Heart right ventricle (tissue), 16 donors: ENCODE data around the gene OR6A2. TPM values are rescaled to one million over a fixed set of nuclear protein-coding genes. Genes with fewer than 3 reads are reported as not detected.

ENCODE experiments used
- ATAC-seq, 8 donors: fragments of 200-7000 bp; cut with Tn5 transposase; one replicate each; pipeline ENCODE4 v1.9.1; 2020; ENCODE audit warnings: mild to moderate bottlenecking in 8 of 8, moderate library complexity in 8 of 8, moderate number of reproducible peaks in 1 of 8
- DNase-seq, 2 donors: peaks; one replicate each; pipeline ENCODE4 v3.0.0-alpha.2; 2020
- H3K27ac ChIP-seq, 10 donors: fragments of 200-600 bp; sonication (generic) in 2 of 10; one replicate each; pipeline versions ENCODE4 v1.5.0 to v1.8.0; 2020 to 2022; ENCODE audit warnings: mild to moderate bottlenecking in 3 of 10
- H3K27me3 ChIP-seq, 7 donors: fragments of 200-600 bp; one replicate each; pipeline ENCODE4 v1.8.0; 2021 to 2022; ENCODE audit warnings: mild to moderate bottlenecking in 2 of 7
- H3K36me3 ChIP-seq, 9 donors: fragments of 200-600 bp; sonication (generic) in 1 of 9; one replicate each; pipeline versions ENCODE4 v1.5.0 to v1.8.0; 2020 to 2022; ENCODE audit warnings: mild to moderate bottlenecking in 2 of 9
- H3K4me1 ChIP-seq, 9 donors: fragments of 200-600 bp; sonication (generic) in 1 of 9; one replicate each; pipeline versions ENCODE4 v1.5.0 to v1.8.0; 2020 to 2022; ENCODE audit warnings: mild to moderate bottlenecking in 4 of 9
- H3K4me3 ChIP-seq, 10 donors: fragments of 200-600 bp; sonication (generic) in 2 of 10; one replicate each; pipeline versions ENCODE4 v1.5.0 to v1.8.0; 2020 to 2022; ENCODE audit warnings: mild to moderate bottlenecking in 7 of 10, moderate library complexity in 2 of 10
- H3K9me3 ChIP-seq, 11 donors: fragments of 200-600 bp in 10 of 11; sonication (generic) in 2 of 11; one replicate each; pipeline versions ENCODE4 v1.5.0 to v1.8.0; 2013 to 2022; ENCODE audit warnings: mild to moderate bottlenecking in 2 of 11, control low read depth in 1 of 11, moderate library complexity in 1 of 11
- CTCF ChIP-seq, 9 donors: fragments of 200-600 bp; sonication (generic) in 2 of 9; IDR thresholded peaks; one replicate each; pipeline versions ENCODE4 v1.5.0 to v1.8.0; 2021 to 2022; ENCODE audit warnings: antibody characterized with exemption in 9 of 9, mild to moderate bottlenecking in 5 of 9, moderate library complexity in 1 of 9
- WGBS, 2 donors: extraction: QIAGEN DNeasy Blood & Tissue Kit; methylation state at CpG; one replicate each; pipeline ENCODE4 v1.1.7; 2013; ENCODE audit warnings: inconsistent platforms in 1 of 2; 5-methylcytosine and 5-hydroxymethylcytosine counted together
- intact Hi-C, 10 donors: fragments of 100-400 bp; cut with DNase I; formaldehyde crosslinking; loops; one replicate each; pipeline versions ENCODE4 v1.11.1 to v1.14.2; 2022
- polyA plus RNA-seq, 2 donors: library from polyadenylated mRNA; stranded (reverse); fragments of 200-250 nt; gene quantifications; one replicate each; pipeline ENCODE4 v1.2.3, GENCODE V29; 2013
- total RNA-seq, 10 donors: library from RNA; stranded (reverse); fragmentation: NEBNext Ultra II Directional in 3 of 10; extraction: Animal tissue kit (Norgen Biotek cat#: 25700) in 3 of 10; gene quantifications; one replicate each; pipeline versions ENCODE4 v1.2.1 to v1.2.4, GENCODE V29; 2021 to 2023
- donor health status: Arrhythmogenic right ventricular cardiomyopathy.
- donor health status: ischemic (EF 13 %, LVEDD 7.1; RV severe dilation, severe dysfunction).
- donor health status: healthy with polysubstance abuse.
- donor health status: DM: no; HTN: yes; CAD: no.
- donor health status: DM: no; HTN: no; CAD: no.
- donor health status: ischemic (EF 25% LVEDD 6.9; RV normal size, moderate dysfunction).
- donor health status: ischemic (EF 25% LVEDD 5.7; RV mildly dilated, moderate dysfunction).
- donor health status: healthy.
- donor health status: DM: yes; HTN: yes; CAD: no.
- donor health status: Ischemic cardiomyopathy.
- donor health status: ischemic (EF 35%, LVEDD 5.7; RV mildly dilated, moderate dysfunction).
- donor health status: nonischemic (EF 11% LVEDD 7.7; RV severe dilation, severe dysfunction).
- donor health status: DM: yes; HTN: yes; CAD: no.
- donor health status: PGD.
- donor health status: ischemic (EF 29% LVEDD 5.4; RV normal size, mild dysfunction).
- donor health status: nonischemic (EF 23%, LVEDD 6.1; RV moderate dilation, normal function).

Gene OR6A2
- total and polyA plus RNA-seq, 12 donors, result not detected

- Histone ChIP-seq H3K36me3 (no peaks in the 10 kb centered on the region), H3K4me3 (peak overlapping the region in 1 of 10 donors; percentile 56), H3K27ac (peak overlapping the region in 7 of 10 donors; percentile 70 to 92 (median 84)), H3K4me1 (peaks cover 0 to 46% (median 10%) of the 10 kb centered on the region in 9 donors), H3K9me3 (no peaks in the 10 kb centered on the region), H3K27me3 (no peaks in the 10 kb centered on the region)
- ATAC-seq (no peak), DNase-seq (no peak)
- 67 to 76% methylated on average over 3 of the region's 3 CpGs for WGBS, 2 donors
- TF ChIP-seq CTCF (IDR thresholded peaks at IDR 0.05), result no peak
- intact Hi-C loops, result no loop called here
These were observed 52.3 kb downstream of the OR6A2 start for GRCh38 chr11:6747097-6747668.

- TF ChIP-seq CTCF (IDR thresholded peaks at IDR 0.05), result no peak
- H3K27me3 ChIP-seq, result no peaks in the 10 kb centered on the region
- H3K9me3 ChIP-seq, result no peaks in the 10 kb centered on the region
- DNase-seq, result no peak
- intact Hi-C loops, result no loop called here
- H3K27ac ChIP-seq, result peak overlapping the region; percentile 61 to 92 (median 76)
- peak in 3 of 8 donors; percentile 8 to 24 (median 19) for ATAC-seq
- 54 to 57% methylated on average over 1 of the region's 1 CpG for WGBS, 2 donors
- H3K36me3 ChIP-seq, result no peaks in the 10 kb centered on the region
- peaks cover 0 to 52% (median 10%) of the 10 kb centered on the region in 9 donors for H3K4me1 ChIP-seq
- H3K4me3 ChIP-seq, result peak overlapping the region in 9 of 10 donors; percentile 30 to 56 (median 47)
These were observed 52.9 kb downstream of the OR6A2 start for GRCh38 chr11:6746626-6747025.

GRCh38 chr11:6746086-6746618 lies 53.3 kb downstream of the OR6A2 start:
- H3K27me3 ChIP-seq, result no peaks in the 10 kb centered on the region
- peaks cover 0 to 56% (median 10%) of the 10 kb centered on the region in 9 donors for H3K4me1 ChIP-seq
- H3K4me3 ChIP-seq, result peak overlapping the region in 9 of 10 donors; percentile 30 to 56 (median 47)
- ATAC-seq, result peak in 6 of 8 donors; percentile 73 to 94 (median 89)
- peak overlapping the region; percentile 61 to 92 (median 76) for H3K27ac ChIP-seq
- H3K36me3 ChIP-seq, result no peaks in the 10 kb centered on the region
- H3K9me3 ChIP-seq, result no peaks in the 10 kb centered on the region
- WGBS, 2 donors, result 30 to 50% methylated on average over 5 of the region's 5 CpGs
- no peak for TF ChIP-seq CTCF (IDR thresholded peaks at IDR 0.05)
- DNase-seq, result no peak
- intact Hi-C loops, result no loop called here

- Histone ChIP-seq H3K4me1 (peaks cover 0 to 58% (median 10%) of the 10 kb centered on the region in 9 donors), H3K27ac (peak overlapping the region; percentile 61 to 92 (median 76)), H3K4me3 (peak overlapping the region in 9 of 10 donors; percentile 30 to 56 (median 47)), H3K9me3 (no peaks in the 10 kb centered on the region), H3K27me3 (no peaks in the 10 kb centered on the region), H3K36me3 (no peaks in the 10 kb centered on the region)
- no peak for TF ChIP-seq CTCF (IDR thresholded peaks at IDR 0.05)
- ATAC-seq (peak in 6 of 8 donors; percentile 28 to 74 (median 56)), DNase-seq (no peak)
- 42 to 68% methylated on average over 2 of the region's 2 CpGs for WGBS, 2 donors
- intact Hi-C loops, result no loop called here
These were observed 53.9 kb downstream of the OR6A2 start for GRCh38 chr11:6745465-6746015.
